Mammary epithelial cell (primary cell): ENCODE data around the gene NDUFV1.
"Not testable (repeated sequence)": the region's sequence is repeated elsewhere in the genome, so short reads cannot be mapped to it uniquely, and the experiment has no call there.

Experiments used
- CTCF ChIP-seq, 2 donors: IDR thresholded peaks in 1 of 2; conservative IDR thresholded peaks in 1 of 2; 2 replicates each; pipeline ENCODE4 v1.5.1; 2011 to 2012; ENCODE audit warnings: inconsistent platforms in 2 of 2, low read length in 2 of 2, mild to moderate bottlenecking in 2 of 2, control low read depth in 1 of 2, low read depth in 1 of 2; ENCODE audit not compliant: insufficient read depth in 1 of 2; ENCODE audit errors: extremely low read depth in 1 of 2
- EZH2 ChIP-seq: IDR thresholded peaks from 2 replicates; pipeline ENCODE4 v1.6.1; 2012; ENCODE audit warnings: low read length, inconsistent platforms, borderline replicate concordance

- TF ChIP-seq CTCF (conservative IDR thresholded peaks at IDR 0.05 in 1 of 2, IDR thresholded peaks at IDR 0.05 in 1 of 2; ENCODE audit: extremely low read depth in 1 of 2, insufficient read depth in 1 of 2, low read depth in 1 of 2, low read length in 2 of 2); EZH2: not testable (repeated sequence)
Measured at GRCh38 chr11:67604119-67604518, 2.6 kb upstream of the NDUFV1 start.
